Stimulated activated CD4-positive, alpha-beta T cell treated with anti-CD3 and anti-CD28 coated beads, Interleukin-12 subunit alpha, Interleukin-12 subunit beta, amount 100 ng/mL, for 24 hours (primary cell): Measurements from ENCODE around the gene ATP1B3.
"Not testable (repeated sequence)": the region's sequence is repeated elsewhere in the genome, so short reads cannot be mapped to it uniquely, and the experiment has no call there.

Experiments
- DNase-seq, 2 experiments: peaks; one replicate each; pipeline ENCODE4 v3.0.0-alpha.2; 2020; ENCODE audit warnings: low read depth in 2 of 2

The ATP1B3 gene

GRCh38 chr3:141945726-141946485 is 69.5 kb downstream of the ATP1B3 start:
- DNase-seq: no peak

- DNase-seq: no peak
These were observed 73.0 kb downstream of the ATP1B3 start for GRCh38 chr3:141949399-141949798.

GRCh38 chr3:141949972-141950371 is 73.5 kb downstream of the ATP1B3 start:
- no peak for DNase-seq

- DNase-seq: no peak
These were observed 74.4 kb downstream of the ATP1B3 start for GRCh38 chr3:141950572-141951493.

- DNase-seq: no peak
These were observed 76.2 kb downstream of the ATP1B3 start for GRCh38 chr3:141952611-141953010.

- no peak for DNase-seq
These were observed 78.7 kb downstream of the ATP1B3 start for GRCh38 chr3:141955175-141955574.

GRCh38 chr3:141959589-141960554 is 83.4 kb downstream of the ATP1B3 start:
- no peak for DNase-seq

- DNase-seq: no peak
These were observed 84.3 kb downstream of the ATP1B3 start for GRCh38 chr3:141960731-141961130.

GRCh38 chr3:141963301-141963700 is 86.9 kb downstream of the ATP1B3 start:
- DNase-seq: no peak

GRCh38 chr3:141965471-141965870 is 89.0 kb downstream of the ATP1B3 start:
- DNase-seq: no peak

- DNase-seq: no peak
These were observed 93.3 kb downstream of the ATP1B3 start for GRCh38 chr3:141969711-141970110.

GRCh38 chr3:141971571-141971970 is 95.1 kb downstream of the ATP1B3 start:
- no peak for DNase-seq

- no peak for DNase-seq
These were observed 96.0 kb downstream of the ATP1B3 start for GRCh38 chr3:141972399-141972798.

- DNase-seq: not testable (repeated sequence)
These were observed 98.3 kb downstream of the ATP1B3 start for GRCh38 chr3:141974777-141975176.
